ENCODE results near the gene MAGEL2.

GRCh38 chr15:23595368-23595767 is 52.3 kb downstream of the MAGEL2 start:
- TF ChIP-seq USF1 (CRISPR knock-in tag; IDR thresholded peaks at IDR 0.05) (no peak), FOXJ3 (CRISPR knock-in tag; IDR thresholded peaks at IDR 0.05; ENCODE audit: borderline replicate concordance) (no peak), TEAD4 (CRISPR knock-in tag; IDR thresholded peaks at IDR 0.05) (no peak)
- TF ChIP-seq, protein P1, sequence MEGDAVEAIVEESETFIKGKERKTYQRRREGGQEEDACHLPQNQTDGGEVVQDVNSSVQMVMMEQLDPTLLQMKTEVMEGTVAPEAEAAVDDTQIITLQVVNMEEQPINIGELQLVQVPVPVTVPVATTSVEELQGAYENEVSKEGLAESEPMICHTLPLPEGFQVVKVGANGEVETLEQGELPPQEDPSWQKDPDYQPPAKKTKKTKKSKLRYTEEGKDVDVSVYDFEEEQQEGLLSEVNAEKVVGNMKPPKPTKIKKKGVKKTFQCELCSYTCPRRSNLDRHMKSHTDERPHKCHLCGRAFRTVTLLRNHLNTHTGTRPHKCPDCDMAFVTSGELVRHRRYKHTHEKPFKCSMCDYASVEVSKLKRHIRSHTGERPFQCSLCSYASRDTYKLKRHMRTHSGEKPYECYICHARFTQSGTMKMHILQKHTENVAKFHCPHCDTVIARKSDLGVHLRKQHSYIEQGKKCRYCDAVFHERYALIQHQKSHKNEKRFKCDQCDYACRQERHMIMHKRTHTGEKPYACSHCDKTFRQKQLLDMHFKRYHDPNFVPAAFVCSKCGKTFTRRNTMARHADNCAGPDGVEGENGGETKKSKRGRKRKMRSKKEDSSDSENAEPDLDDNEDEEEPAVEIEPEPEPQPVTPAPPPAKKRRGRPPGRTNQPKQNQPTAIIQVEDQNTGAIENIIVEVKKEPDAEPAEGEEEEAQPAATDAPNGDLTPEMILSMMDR (IDR thresholded peaks at IDR 0.05): no peak
